ENCODE measurements around the gene RBP5.

RBP5 gene

DNA sequence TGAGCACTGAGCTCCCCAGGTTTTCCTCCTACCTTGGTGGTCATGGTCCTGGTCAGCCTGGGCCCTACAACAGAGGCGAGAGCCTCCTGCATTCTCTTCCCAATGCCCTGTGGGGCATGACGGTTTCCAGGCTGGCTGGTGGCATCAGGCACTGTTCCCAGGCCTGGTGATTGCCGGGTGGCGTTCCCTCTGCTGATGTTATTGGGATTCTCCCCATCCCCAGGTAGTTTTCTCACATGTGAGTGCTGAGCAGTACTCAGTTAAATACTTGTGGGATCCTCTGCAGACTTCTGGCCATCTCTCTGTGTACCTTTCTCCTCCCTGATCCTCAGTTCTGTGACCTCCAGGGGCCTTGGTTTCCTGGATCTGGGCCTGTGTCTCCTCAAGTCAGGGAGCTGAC is 52.2 kb downstream of the RBP5 start:
- no peak for DNase-seq (ENCODE audit: low read depth in 4 of 4, low spot score in 1 of 4)

DNA sequence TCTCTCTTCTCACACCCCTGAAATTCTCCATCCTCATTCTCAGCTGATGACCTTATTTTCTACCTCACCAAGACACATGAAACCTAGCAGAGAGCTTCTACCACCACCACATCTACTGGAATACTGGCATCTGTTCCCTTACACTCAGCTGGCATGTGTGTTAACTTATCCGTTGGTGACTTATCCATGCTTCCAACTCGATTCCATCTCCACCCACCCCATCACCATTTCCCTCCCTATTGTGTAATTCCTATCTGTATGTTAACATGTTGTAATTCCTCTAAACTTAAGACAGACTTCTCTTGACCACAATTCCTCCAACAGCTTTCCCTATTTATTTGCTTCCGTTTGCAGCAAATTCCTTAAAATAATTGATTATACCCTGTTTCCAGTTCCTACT is 52.8 kb downstream of the RBP5 start:
- no peak for DNase-seq (ENCODE audit: low read depth in 4 of 4, low spot score in 1 of 4)

DNA sequence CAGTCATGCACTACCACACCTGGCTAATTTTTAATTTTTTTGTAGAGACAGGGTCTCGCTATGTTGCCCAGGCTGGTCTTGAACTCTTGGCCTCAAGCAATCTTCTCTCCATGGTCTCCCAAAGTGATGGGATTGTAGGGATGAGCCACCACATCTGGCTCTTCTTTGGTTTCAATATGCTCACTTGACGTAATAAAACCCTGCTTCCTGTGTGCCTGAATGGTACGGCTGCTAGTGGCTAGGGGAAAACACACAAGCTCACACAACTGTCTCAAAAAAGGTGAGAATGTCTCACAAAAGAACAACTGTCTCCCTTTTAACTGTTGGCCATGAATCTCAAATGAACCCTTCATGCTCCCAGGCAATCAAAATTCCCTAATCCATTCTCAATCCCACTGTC is 53.2 kb downstream of the RBP5 start:
- DNase-seq (ENCODE audit: low read depth in 4 of 4, low spot score in 1 of 4): no peak

DNA sequence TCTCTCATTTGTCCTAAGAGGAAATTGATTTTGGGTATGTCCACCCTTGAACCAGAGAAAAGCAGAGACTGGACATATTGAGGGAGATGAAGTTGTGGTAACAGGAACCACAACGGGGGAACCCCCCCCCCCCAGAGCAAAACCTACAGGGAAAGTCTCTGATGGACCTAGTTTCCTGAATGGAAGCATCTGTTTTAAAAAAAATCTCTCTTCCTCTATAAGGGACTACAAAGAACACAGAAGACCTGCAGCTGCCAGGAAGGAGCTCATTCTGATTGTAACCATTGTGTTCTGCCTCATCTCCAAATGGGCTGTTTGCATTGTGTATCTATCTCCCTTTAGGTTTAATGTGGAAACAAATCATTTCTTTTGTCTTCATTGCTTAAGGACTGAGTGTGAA is 54.7 kb downstream of the RBP5 start:
- DNase-seq (ENCODE audit: low read depth in 4 of 4, low spot score in 1 of 4): no peak
